B cell (primary cell): ENCODE data around the gene PPP2R5C. TPM values are rescaled to one million over a fixed set of nuclear protein-coding genes. Genes with fewer than 3 reads are reported as not detected.

ENCODE experiments used
- ATAC-seq: fragments of 200-7000 bp; cut with Tn5 transposase; one replicate; pipeline ENCODE4 v1.10.0; 2021; ENCODE audit warnings: low read depth, mild to moderate bottlenecking, moderate number of reproducible peaks, moderate library complexity
- CTCF ChIA-PET: fragments of 350-600 bp; sonication (Branson Sonifier 250); formaldehyde crosslinking; loops from one replicate; lab custom pipeline; 2021; ENCODE audit warnings: antibody characterized with exemption, inconsistent platforms; lab: Charles Lee
- POLR2A ChIA-PET: fragments of 350-600 bp; sonication (Branson Sonifier 250); formaldehyde crosslinking; loops from one replicate; lab custom pipeline; 2021; ENCODE audit warnings: antibody characterized with exemption; lab: Charles Lee
- DNase-seq: peaks from one replicate; pipeline ENCODE4 v3.0.0; 2013
- H2AFZ ChIP-seq: 2 replicates; pipeline ENCODE4 v1.6.1; 2012; ENCODE audit warnings: mild to moderate bottlenecking, low read depth, low read length; ENCODE audit not compliant: insufficient read depth, poor library complexity, severe bottlenecking
- H3K27ac ChIP-seq, 2 donors: 1 replicate in 1 of 2; 2 replicates in 1 of 2; pipeline ENCODE4 v1.5.1; 2012 to 2013; ENCODE audit warnings: low read length in 2 of 2, mild to moderate bottlenecking in 2 of 2, moderate library complexity in 1 of 2
- H3K27me3 ChIP-seq, 4 experiments: fragments of 200-600 bp in 1 of 4; sonication (generic) in 1 of 4; replicated peaks in 1 of 4; 1 replicate in 2 of 4; 2 replicates in 2 of 4; pipeline versions ENCODE4 v1.6.1 to v1.7.0; 2013 to 2016; ENCODE audit warnings: low read length in 3 of 4, mild to moderate bottlenecking in 2 of 4, mixed read lengths in 1 of 4, moderate library complexity in 1 of 4; ENCODE audit not compliant: insufficient read depth in 4 of 4, control insufficient read depth in 3 of 4; ENCODE audit errors: control extremely low read depth in 1 of 4
- H3K36me3 ChIP-seq, 2 experiments: replicated peaks in 1 of 2; 1 replicate in 1 of 2; 2 replicates in 1 of 2; pipeline versions ENCODE4 v1.6.1 to v1.7.1; 2013; ENCODE audit warnings: low read length in 1 of 2; ENCODE audit not compliant: insufficient read depth in 2 of 2, control insufficient read depth in 1 of 2; ENCODE audit errors: control extremely low read depth in 1 of 2, extremely low read depth in 1 of 2
- H3K4me1 ChIP-seq, 2 donors: fragments of 200-600 bp in 1 of 2; sonication (generic) in 1 of 2; 1 replicate in 1 of 2; 2 replicates in 1 of 2; pipeline versions ENCODE4 v1.5.1 to v1.6.1; 2013 to 2017; ENCODE audit warnings: low read length in 2 of 2; ENCODE audit not compliant: control insufficient read depth in 2 of 2, insufficient read depth in 2 of 2
- H3K4me2 ChIP-seq: replicated peaks from 2 replicates; pipeline ENCODE3; 2012; ENCODE audit warnings: mild to moderate bottlenecking, low read depth, low read length; ENCODE audit not compliant: poor library complexity, severe bottlenecking
- H3K4me3 ChIP-seq, 5 experiments: fragments of 200-600 bp in 1 of 5; sonication (generic) in 1 of 5; 1 replicate in 3 of 5; 2 replicates in 2 of 5; pipeline versions ENCODE4 v1.5.1 to v1.7.0; 2011 to 2016; ENCODE audit warnings: low read length in 4 of 5, mild to moderate bottlenecking in 4 of 5, low read depth in 2 of 5, control low read depth in 1 of 5, moderate library complexity in 1 of 5; ENCODE audit not compliant: insufficient read depth in 1 of 5; ENCODE audit errors: control extremely low read depth in 1 of 5, extremely low read depth in 1 of 5
- H3K79me2 ChIP-seq: fragments of 200-600 bp; sonication (generic); one replicate; pipeline ENCODE4 v1.6.0; 2016; ENCODE audit warnings: low read length; ENCODE audit not compliant: control insufficient read depth, insufficient read depth
- H3K9ac ChIP-seq: fragments of 200-600 bp; sonication (generic); 2 replicates; pipeline ENCODE4 v1.6.1; 2017; ENCODE audit warnings: mild to moderate bottlenecking, low read length, moderate library complexity
- H3K9me3 ChIP-seq, 3 donors: one replicate each; pipeline versions ENCODE4 v1.6.1 to v1.7.1; 2013; ENCODE audit warnings: low read length in 2 of 3; ENCODE audit not compliant: control insufficient read depth in 2 of 3, insufficient read depth in 1 of 3; ENCODE audit errors: control extremely low read depth in 1 of 3
- H4K20me1 ChIP-seq: 2 replicates; pipeline ENCODE4 v1.6.0; 2012; ENCODE audit warnings: mild to moderate bottlenecking, low read length; ENCODE audit not compliant: insufficient read depth, control insufficient read depth, poor library complexity, severe bottlenecking
- H3K27ac Mint-ChIP-seq: one replicate; pipeline ENCODE4 v1.8.0; 2021; ENCODE audit warnings: mixed read lengths
- H3K27me3 Mint-ChIP-seq: one replicate; pipeline ENCODE4 v1.8.0; 2021; ENCODE audit warnings: mixed read lengths
- H3K4me1 Mint-ChIP-seq: one replicate; pipeline ENCODE4 v1.8.0; 2021; ENCODE audit warnings: mixed read lengths
- H3K4me3 Mint-ChIP-seq: one replicate; pipeline ENCODE4 v1.8.0; 2021; ENCODE audit warnings: mixed read lengths
- H3K9me3 Mint-ChIP-seq: one replicate; pipeline ENCODE4 v1.8.0; 2022; ENCODE audit warnings: mixed read lengths; ENCODE audit not compliant: insufficient read depth
- CTCF ChIP-seq: fragments of 200-600 bp; IDR thresholded peaks from one replicate; pipeline ENCODE4 v1.8.0; 2022; ENCODE audit warnings: antibody characterized with exemption, mild to moderate bottlenecking
- EZH2 ChIP-seq: IDR thresholded peaks from 2 replicates; pipeline ENCODE4 v1.6.1; 2012; ENCODE audit warnings: borderline replicate concordance, low read depth, mild to moderate bottlenecking, moderate library complexity, low read length; ENCODE audit not compliant: insufficient read depth, poor library complexity, severe bottlenecking
- WGBS: methylation state at CpG from one replicate; pipeline ENCODE4 v1.1.5; 2013; ENCODE audit warnings: missing lambda C conversion rate; ENCODE audit not compliant: insufficient coverage; 5-methylcytosine and 5-hydroxymethylcytosine counted together
- intact Hi-C: fragments of 100-400 bp; cut with micrococcal nuclease; formaldehyde crosslinking; loops from one replicate; pipeline ENCODE4 v1.10.0; 2022
- polyA plus RNA-seq: library from polyadenylated mRNA; depleted of rRNA; stranded (reverse); fragments of >200 nt; gene quantifications from 2 replicates; pipeline ENCODE4 v1.2.3, GENCODE V29; 2012
- total RNA-seq, 2 donors: library from RNA; stranded (reverse); fragments of 120-200 nt in 1 of 2; gene quantifications; 1 replicate in 1 of 2; 2 replicates in 1 of 2; pipeline versions ENCODE4 v1.2.3 to v1.2.4, GENCODE V29; 2013 to 2022

PPP2R5C gene
- total and polyA plus RNA-seq, 2 donors (not counting 1 experiment from before 2014, with no cell fraction given): 91.7 to 330 TPM

DNA sequence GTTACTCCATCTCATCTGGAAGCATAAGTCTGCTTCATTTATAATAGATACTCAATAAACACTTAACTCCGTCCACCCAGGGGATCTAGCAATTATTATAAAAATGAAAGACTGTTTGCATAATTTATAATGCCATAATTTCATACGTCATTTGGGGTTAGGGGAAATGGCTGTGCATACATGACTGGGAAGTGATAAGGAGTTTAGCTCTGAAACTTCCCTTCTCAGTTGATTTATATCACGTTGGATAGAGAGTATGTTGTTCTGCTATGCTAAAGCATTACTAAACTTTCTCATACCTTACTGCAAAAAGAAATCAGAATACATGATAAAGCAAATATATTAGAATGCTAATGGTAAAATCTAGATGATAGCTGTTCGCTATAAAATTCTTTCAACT is 112.5 kb downstream of the PPP2R5C start:
- H3K4me1 ChIP-seq: peaks cover 48 to 49% of the 10 kb centered on the region in 2 donors
- H3K79me2 ChIP-seq: peaks cover 88% of the 10 kb centered on the region
- Mint-ChIP-seq H3K27ac (no peak overlapping the region), H3K9me3 (no peaks in the 10 kb centered on the region), H3K27me3 (no peaks in the 10 kb centered on the region), H3K4me1 (peaks cover 74% of the 10 kb centered on the region), H3K4me3 (peak overlapping the region; percentile 6)
- TF ChIP-seq EZH2: no peak
- TF ChIP-seq CTCF: no peak
- H3K36me3 ChIP-seq: peaks cover 0 to 17% of the 10 kb centered on the region in 2 experiments
- H3K4me3 ChIP-seq: no peak overlapping the region
- no CpG with 5 or more reads among the region's 4 CpGs for WGBS
- DNase-seq (peak; percentile 40), ATAC-seq (no peak)
- POLR2A ChIA-PET: no interaction called here
- H3K9me3 ChIP-seq: peaks cover 0 to 4% (median 0%) of the 10 kb centered on the region in 3 donors
- no peaks in the 10 kb centered on the region for H3K27me3 ChIP-seq
- CTCF ChIA-PET: interaction anchor here (1.1 to 2.1 kb wide), 3 partner anchors 28 to 103 kb away, joined by 3 to 15 read pairs (median 6); no protein-coding TSS in a partner anchor
- intact Hi-C loops: no loop called here
- H2AFZ ChIP-seq: no peak overlapping the region
- H3K4me2 ChIP-seq: no peak overlapping the region
- H3K27ac ChIP-seq: peak overlapping the region; percentile 94 to 96
- peaks cover 27% of the 10 kb centered on the region for H4K20me1 ChIP-seq
- no peak overlapping the region for H3K9ac ChIP-seq

DNA sequence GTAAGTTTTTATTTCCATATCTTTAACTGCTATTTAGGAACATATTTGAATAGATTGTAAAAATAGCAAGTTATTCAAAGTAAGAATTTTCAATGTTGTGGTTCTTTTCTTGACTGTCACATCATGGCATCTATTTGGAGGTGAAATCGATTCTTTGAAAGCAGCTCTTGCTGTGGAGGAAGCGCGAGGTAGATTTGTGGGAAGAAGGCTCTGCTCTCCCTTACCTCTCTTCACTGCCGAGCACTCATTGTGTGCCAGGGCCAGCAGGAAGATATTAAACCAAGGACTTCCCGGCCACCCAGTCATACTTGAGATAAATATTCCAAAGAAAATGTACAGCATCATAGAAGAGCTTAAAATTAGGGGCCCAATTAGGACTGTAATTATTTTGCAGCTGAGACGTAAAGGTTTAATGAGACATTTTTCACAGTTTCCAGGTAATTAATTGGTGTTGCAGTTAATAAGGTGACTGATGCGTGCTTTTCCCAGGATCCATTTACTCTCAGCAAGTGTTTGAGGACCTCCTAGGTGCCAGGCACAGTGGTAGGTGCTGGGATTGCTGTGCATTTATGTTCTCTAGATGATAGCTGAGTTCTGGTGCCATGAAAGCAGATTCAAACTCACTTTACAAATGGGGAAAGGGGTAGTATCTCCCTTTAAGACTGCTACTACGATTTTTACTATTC is 113.7 kb downstream of the PPP2R5C start:
- ATAC-seq (no peak), DNase-seq (peak; percentile 18)
- H3K27ac Mint-ChIP-seq: peak overlapping the region; percentile 95
- H3K9ac ChIP-seq: peak overlapping the region; percentile 59
- no peaks in the 10 kb centered on the region for H3K27me3 Mint-ChIP-seq
- H3K4me3 Mint-ChIP-seq: peak overlapping the region; percentile 71
- peak overlapping the region; percentile 75 for H3K4me2 ChIP-seq
- peaks cover 81% of the 10 kb centered on the region for H3K4me1 Mint-ChIP-seq
- CTCF ChIA-PET: interaction anchor here (0.5 to 3.0 kb wide), 6 partner anchors 25 to 111 kb away, joined by 3 to 15 read pairs (median 4); no protein-coding TSS in a partner anchor
- H2AFZ ChIP-seq: peak overlapping the region; percentile 6
- H3K27me3 ChIP-seq: no peaks in the 10 kb centered on the region
- TF ChIP-seq EZH2 (no peak), CTCF (no peak)
- no peaks in the 10 kb centered on the region for H3K9me3 Mint-ChIP-seq
- peak overlapping the region; percentile 94 to 96 for H3K27ac ChIP-seq
- peaks cover 0 to 4% (median 0%) of the 10 kb centered on the region in 3 donors for H3K9me3 ChIP-seq
- peaks cover 0 to 20% of the 10 kb centered on the region in 2 experiments for H3K36me3 ChIP-seq
- H4K20me1 ChIP-seq: peaks cover 29% of the 10 kb centered on the region
- POLR2A ChIA-PET: interaction anchor here (1.0 kb wide), 1 partner anchor 23 kb away, joined by 8 read pairs; no protein-coding TSS in a partner anchor
- H3K4me3 ChIP-seq: peak overlapping the region in 1 of 5 experiments; percentile 57
- WGBS: 49% methylated on average over 2 of the region's 8 CpGs
- intact Hi-C loops: loop anchor here (5.0 kb wide), 1 partner anchor 212 kb away; the partner anchor contains the start of gene HSP90AA1
- H3K79me2 ChIP-seq: peaks cover 88% of the 10 kb centered on the region
- H3K4me1 ChIP-seq: peaks cover 52 to 58% of the 10 kb centered on the region in 2 donors
